ENCODE results near the gene TSPAN8.
"Not testable (repeated sequence)": the region's sequence is repeated elsewhere in the genome, so short reads cannot be mapped to it uniquely, and the experiment has no call there.

TSPAN8 gene

DNA sequence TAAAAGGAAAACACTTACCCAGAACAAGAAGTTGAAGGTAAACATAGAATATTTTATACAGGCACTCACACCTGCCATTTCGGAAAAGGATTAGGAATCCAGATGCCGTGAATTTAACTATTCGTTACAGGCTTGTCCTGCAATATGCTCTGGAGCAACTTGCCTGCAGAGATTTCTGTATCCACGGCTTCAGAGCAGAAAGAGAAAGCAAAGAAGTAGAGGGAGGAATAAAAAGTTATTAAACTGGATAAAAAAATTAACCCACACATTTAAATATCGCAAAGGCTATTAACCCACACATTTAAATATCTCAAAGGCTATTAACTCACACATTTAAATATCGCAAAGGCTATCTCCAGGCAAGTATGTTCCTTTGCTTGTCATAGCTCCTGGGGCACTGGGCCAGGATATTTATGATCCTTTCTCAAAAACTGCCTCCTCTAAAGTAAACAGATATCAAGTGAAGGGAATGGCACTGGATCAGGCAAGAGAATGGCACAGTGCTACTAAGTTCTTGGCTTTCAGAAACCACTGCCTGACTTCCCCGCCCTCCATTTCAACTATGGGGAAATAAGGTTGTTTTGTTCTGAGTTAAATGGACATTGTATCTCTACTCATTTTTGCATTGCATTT, at the start of gene TSPAN8:
Gene TSPAN8, minus strand, starts transcription at position 399 of the 633 bp plus-strand sequence. Its CDS starts 321 bp downstream, at position 78.
- no peak for DNase-seq (ENCODE audit: low spot score)
- no peak for FAIRE-seq

DNA sequence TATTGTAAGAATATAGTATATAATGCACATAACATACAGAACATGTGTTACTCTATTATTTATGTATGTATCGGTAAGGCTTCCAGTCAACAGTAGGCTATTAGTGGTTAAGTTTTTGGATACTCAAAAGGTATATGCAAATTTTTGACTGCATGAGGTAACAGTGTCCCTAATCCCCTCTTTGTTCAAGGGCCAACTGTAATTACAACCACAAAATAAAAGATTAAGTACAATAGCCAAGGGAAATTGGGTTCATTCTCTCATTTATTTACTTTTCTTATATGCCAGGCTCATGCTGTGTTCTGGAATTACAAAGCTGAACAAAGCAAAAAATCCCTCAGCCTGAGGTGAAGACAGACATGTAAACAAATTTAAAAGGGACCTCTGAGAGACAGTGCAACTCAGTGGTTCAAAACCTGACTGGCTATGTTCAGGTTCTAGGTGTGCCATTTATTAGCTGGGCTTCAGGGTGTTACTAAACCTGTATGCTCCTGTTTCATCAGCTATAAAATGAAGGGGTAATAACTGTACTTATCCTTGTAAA, 43.4 kb upstream of the TSPAN8 start:
- DNase-seq (ENCODE audit: low spot score) = no peak
- FAIRE-seq = no peak

DNA sequence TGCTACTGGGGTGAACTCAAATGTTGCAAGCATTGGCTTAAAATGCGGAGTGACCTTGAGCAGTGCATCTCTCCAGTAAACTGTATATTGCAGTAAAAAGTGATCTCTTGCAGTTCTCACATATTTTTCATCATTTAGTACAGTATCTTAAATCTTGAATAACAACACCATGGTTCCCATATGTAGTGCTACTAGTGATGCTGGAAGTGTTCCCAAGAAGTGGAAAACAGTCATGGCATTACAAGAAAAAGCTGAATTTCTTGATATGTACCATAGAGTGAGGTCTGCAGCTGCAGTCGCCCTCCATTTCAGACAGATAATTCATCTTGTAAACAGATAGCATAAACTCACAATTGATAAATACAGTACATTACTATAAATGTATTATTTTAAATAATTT, 42.9 kb upstream of the TSPAN8 start:
- DNase-seq (ENCODE audit: low spot score) = no peak
- no peak for FAIRE-seq

DNA sequence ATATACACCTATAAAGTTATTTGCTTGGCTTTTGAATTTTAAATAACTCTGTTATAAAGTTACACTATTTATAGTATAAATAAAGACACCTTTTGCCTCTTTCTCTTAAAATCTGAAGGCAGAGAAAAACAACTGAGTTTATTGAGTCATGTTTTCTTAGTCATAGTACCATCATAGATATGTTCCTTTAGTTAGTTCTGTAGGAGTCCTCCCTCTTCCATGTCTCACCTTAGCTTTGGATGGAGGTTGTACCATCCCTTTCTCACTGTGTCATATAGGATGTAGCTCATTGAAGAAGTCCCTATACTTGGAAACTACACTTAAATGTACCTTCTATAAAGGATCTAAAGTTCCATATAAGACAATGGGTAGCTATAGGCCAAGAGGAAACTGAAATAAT, 39.7 kb upstream of the TSPAN8 start:
- no peak for DNase-seq (ENCODE audit: low spot score)
- no peak for FAIRE-seq

DNA sequence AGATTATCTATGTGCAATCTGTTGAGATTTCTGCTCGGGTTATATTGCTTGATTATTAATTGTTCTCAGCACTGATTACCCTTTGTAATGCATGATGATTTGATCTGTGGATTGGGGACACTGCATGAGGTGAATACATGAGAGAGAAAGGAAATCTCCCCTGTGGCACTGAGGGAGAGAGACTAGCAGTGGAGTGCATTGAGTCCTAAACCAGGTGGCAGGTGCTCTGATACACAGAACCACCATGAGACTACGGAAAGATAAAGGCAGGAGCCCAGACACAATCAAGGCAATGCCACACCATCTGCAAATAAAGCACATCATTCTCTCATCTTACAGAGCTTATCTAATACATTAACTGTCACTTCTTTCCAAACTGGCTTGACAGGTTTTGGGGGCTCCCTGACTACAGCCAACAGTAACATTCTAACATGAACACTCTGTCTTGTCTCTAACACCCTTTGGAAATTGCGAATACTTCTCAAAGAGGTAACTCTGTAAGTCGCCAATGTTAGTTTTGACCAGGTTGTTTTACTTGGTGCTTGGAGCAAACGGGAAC, 37.6 kb upstream of the TSPAN8 start:
- DNase-seq (ENCODE audit: low spot score) = no peak
- no peak for FAIRE-seq

DNA sequence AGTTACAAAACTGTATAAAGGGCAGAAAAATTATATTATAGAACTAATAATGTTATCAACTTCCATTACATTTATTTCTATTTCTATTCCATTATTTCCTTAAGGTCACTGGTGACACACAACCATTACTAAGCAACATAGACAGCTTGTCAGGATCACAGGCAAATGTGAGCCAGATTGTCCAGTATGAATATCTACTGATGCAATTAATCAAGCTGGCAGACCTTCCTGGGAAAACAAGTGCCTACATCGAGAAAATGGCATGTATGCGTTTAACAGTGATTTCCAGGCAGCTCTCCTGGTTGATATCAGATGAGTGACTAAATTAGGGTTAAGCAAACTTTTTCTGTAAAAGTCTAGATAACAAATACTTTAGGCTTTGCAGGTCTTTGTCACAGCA, 36.9 kb upstream of the TSPAN8 start:
- DNase-seq (ENCODE audit: low spot score) (no peak), FAIRE-seq (no peak)

DNA sequence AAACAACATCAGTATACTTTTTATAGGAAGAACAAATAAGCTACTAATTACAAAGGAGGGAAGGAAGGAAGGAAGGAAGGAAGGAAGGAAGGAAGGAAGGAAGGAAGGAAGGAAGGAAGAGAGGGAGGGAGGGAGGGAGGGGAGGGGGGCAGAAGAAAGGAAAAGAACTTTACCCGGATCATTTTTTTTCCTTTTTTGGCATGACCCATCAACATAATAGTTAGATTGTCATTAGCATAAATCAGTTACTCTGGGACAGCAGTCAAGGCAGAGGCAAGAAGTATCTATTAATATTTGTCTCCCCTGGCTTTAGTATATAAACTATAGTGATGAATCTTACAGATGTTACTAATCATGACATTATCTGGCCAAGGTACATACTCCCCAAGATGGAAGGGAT, 35.2 kb upstream of the TSPAN8 start:
- FAIRE-seq = no peak

DNA sequence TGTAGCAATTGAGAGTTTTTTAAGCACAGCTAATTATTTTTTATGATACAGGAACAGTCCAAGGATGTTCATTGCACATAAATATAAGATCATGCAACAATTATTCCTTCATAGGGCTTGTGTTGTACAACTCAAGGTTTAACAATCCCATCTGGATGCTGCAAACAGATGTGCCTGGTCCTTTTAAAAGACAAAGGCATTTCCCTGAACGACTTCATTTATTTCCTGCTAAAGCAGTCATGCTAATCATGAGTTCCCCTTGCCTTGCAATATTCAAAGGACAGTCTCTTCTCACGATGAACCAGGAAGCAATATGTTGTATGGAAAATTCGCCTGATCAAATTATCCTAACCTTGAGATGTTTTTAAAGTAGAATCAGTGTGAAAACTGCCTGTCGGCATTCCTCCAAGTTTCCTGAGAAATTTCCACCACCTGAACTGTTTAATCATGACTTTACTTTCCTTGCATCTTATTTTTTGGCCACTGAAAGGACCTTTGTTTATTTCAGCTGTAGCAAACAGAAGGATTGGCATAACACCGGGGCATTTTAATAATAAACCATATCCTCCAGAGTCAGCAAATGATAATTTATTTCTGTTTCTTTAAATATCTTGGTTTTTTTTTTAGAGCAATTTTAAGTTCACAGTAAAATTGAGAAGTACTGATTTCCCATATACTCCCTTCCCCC, 33.9 kb upstream of the TSPAN8 start:
- no peak for DNase-seq (ENCODE audit: low spot score)
- no peak for FAIRE-seq

More for the DNA sequence above, 35.2 kb upstream of the TSPAN8 start:
- DNase-seq (ENCODE audit: low spot score) = no peak

DNA sequence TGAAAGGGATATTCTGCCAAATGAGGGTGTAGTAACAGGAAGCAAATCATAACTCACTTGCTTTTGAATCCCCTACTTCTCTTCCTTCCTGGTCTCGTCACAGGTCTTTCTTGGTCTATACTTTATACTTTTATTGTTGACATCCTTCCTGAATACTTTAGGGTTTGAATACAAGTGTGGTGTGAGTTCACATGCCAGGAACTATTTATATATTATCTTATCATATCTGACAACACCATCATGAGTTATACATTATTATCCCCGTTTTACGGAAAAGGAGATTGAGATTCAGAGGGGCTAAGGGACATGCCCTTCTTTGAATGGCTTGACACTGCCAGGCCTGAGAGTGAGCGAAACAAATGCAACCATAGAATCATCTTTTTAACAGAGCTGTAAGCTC, 33.0 kb upstream of the TSPAN8 start:
- DNase-seq (ENCODE audit: low spot score) (no peak), FAIRE-seq (no peak)

DNA sequence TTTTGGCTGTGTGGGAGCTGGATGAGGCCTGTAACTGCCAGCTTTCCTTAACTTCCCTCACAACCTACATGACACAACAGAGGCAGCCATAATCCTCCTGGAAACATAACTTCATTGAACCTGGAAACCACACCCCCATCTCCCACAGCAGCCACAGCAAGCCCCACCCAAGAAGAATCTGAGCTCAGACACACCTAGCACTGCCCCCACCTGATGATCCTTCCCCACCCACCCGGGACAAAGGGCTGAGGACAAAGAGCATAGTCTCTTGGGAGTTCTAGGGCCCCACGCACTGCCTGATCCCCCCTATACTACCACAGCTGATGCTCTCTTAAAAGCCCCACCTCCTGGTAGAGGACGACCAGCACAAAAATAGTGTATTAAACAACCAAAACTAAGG, 29.6 kb upstream of the TSPAN8 start:
- no peak for DNase-seq (ENCODE audit: low spot score)
- FAIRE-seq = no peak

DNA sequence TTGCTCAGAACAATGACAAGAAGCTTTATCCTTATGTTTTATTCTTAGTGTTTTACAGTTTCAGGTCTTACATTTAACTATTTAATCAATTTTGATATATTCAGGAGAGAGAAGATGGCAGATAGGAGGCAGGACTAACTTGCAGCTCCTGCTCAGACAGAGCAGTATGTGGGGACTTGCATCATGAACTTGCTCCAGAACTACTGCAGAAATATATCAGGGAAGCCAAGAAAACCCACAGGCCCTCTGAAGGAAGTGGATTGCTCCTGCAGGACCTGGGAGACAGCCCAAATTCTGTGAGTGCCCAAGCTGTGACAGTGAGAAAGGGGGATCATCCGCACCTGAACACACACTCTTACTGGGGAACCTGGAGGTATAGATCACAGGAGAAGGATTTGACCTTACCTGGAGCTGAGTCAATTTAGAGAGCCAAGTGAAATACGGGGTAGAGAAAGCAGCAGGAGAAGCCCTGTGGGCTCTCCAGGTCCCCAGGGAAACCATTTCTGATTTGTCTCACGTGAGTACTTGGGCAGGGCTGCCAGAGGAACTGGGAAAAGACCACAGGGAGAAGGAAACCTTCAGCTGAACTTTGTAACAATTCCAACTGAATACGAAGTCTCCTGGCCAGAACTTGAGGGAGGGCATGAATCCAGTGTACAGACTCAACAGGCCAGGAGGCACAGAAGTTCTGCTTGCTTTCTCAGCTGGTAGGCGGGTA, 28.9 kb upstream of the TSPAN8 start:
- no peak for DNase-seq (ENCODE audit: low spot score)
- FAIRE-seq = no peak

DNA sequence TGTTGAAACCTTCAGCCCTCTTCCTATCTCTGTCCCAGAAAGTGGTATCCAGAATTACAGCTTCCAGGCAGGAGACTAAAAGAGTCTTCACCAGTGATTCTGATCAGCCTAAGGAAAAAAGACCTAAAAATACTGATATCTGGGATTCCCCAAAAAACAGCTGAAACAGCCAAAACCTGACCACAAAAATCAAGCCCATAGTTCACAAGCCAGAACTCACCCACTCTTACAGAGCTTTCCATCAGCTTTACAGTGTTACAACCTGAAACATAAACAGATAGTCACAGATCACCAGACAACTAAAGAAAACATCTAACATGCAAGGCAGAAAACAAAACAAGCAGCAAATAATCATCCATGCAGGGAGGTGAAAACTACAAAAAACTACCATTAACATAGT, 26.0 kb upstream of the TSPAN8 start:
- DNase-seq (ENCODE audit: low spot score) (no peak), FAIRE-seq (no peak)

DNA sequence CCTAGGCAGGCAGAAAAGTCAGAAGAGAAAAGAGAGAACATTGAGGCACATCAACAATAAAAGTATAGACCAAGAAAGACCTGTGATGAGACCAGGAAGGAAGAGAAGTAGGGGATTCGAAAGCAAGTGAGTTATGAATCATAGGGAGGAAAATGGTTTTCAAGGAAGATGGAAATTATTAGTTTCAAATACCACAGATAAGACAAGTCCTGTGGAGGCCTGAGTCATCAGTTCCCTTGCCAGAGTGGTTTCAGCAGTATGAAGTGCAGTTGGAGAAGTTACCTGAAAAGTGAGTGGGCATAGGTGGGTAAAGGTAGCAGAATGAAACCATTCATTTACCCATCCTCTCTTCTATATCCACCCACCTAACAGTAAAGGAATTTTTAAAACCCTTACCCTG, 25.2 kb upstream of the TSPAN8 start:
- FAIRE-seq = no peak
- peak; percentile 33 for DNase-seq (ENCODE audit: low spot score)

DNA sequence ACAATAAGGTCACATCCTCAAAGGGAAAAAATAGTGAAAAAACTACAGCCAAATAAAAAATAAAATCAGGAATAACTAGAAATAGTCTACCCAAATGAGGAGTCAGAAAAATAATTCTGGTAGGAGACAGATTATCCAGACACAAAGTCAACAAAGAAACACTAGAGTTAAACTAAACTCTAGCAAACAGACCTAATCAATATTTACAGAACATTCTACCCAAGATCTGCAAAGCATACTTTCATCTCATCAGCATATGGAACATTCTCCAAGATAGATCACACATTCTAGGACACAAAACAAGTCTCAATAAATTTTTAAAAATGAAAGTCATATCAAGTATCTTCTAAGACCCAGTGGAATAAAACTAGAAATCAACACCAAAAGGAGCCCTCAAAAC, 20.4 kb upstream of the TSPAN8 start:
- DNase-seq (ENCODE audit: low spot score) (no peak), FAIRE-seq (no peak)

DNA sequence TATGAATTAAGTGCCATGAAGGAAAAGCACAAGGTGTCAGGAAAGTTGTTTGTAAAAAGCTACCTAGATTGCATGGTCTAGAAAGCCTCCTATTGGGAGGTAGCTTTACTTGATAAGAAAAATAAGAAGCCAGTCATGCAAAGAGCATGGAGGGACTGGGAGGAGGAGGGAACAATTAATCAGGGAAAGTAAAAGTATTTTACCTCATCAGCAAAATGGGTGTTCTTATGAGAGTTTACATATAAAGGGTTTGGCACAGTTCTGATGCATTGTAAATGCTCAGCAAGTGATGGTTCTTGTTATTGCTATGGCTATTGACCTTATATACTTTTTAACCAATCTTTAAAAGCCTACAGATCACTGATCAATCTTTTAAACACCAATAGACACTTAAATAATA, 17.0 kb upstream of the TSPAN8 start:
- no peak for FAIRE-seq

DNA sequence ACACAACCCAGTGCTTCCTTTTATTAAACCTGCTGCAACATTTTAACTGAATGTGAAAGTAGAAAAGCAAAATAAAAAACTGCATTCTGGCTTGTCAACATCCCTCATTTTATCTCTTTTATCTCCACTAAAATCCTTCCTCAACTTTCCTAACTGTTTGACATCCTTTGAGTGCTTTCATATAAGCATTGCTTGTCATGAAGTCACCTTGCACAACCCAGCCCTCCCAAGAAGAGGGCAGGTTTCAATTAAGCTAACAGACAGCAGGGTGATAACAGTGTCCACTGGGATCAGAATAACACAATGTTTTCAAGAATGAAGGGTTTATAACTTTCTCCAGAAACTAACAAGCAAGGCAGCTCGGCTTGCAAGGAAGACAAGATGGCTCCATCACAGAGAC, 16.3 kb upstream of the TSPAN8 start:
- no peak for FAIRE-seq
- DNase-seq (ENCODE audit: low spot score) = no peak

More for the DNA sequence above, 17.0 kb upstream of the TSPAN8 start:
- no peak for DNase-seq (ENCODE audit: low spot score)

DNA sequence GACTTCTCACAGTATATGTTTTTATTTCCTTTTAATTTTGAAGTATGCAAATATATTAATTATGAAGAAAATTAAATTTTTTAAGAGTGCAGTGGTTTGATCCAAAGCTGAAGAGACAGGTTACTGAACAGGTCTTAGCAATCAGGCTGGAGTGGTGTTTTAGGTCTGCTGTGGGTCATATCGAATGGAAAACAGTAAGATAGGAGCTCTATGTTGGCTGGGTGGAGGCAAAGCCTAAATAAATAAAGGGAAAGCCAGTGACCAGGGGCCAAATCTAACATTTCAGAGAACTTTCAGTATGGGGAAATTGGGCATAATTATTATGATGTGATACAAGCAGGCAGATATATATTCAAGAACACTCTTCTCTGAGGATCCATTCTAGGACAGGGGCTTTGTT, 12.7 kb upstream of the TSPAN8 start:
- FAIRE-seq (no peak), DNase-seq (ENCODE audit: low spot score) (no peak)

DNA sequence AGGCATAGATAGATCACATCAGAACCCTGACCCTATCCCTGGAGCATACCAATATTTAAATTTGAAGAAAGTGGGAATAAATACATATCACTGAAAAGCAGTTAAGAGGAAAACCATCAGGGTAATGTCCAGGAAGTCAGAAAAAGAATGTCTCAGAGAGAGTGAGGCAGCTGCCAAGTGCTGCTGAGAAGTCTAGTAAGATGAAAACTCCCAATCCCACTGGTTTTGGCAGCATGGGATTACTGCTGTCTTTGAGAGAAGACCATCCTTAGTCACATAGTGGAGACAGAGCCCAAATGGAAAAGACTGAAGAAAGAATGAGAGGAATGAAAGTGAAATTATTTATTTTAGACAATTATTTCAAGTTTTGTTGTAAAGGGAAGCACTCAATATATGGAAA, 11.5 kb upstream of the TSPAN8 start:
- no peak for FAIRE-seq
- DNase-seq (ENCODE audit: low spot score) = no peak

DNA sequence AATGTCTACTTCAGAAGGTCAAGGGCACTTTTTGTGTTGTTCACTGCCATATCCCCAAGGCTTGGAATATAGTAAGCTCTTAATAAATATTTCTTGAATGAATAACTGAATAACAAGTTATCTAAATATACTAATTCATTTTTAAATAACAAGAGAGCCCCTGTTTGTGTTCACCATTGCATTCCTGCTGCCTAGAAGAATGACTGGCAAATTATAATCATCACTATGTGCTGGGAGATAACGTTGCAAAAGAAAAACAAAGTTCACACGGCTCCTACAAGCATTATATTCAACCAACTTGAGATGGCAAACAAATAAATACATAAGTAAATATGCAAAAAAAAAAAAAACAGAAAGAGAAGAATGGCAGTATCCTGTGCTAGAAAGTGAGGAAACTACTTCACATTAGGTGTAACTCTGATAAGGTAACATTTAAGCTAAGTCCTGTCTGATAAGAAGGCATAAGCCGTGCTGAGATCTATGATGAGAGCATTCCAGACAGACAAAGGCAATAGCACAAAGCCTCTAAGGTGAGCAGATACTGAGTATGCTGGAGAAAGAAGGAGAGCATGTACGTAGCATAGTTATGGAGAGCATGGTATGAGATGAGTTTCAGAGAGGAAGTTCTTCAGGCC, 9.2 kb upstream of the TSPAN8 start:
- FAIRE-seq (no peak), DNase-seq (ENCODE audit: low spot score) (no peak)

DNA sequence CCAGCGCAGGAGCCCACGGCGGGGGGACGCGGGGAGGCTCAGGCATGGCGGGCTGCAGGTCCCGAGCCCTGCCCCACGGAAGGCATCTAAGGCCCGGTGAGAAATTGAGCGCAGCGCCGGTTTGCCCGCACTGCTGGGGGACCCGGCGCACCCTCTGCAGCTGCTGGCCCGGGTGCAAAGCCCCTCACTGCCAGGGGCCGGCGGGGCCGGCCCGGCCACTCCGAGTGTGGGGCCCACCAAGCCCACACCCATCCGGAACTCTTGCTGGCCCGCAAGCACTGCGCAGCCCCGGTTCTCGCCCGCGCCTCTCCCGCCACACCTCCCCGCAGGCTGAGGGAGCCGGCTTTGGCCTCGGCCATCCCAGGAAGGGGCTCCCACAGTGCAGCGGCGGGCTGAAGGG, 8.5 kb upstream of the TSPAN8 start:
- FAIRE-seq (no peak), DNase-seq (ENCODE audit: low spot score) (no peak)

DNA sequence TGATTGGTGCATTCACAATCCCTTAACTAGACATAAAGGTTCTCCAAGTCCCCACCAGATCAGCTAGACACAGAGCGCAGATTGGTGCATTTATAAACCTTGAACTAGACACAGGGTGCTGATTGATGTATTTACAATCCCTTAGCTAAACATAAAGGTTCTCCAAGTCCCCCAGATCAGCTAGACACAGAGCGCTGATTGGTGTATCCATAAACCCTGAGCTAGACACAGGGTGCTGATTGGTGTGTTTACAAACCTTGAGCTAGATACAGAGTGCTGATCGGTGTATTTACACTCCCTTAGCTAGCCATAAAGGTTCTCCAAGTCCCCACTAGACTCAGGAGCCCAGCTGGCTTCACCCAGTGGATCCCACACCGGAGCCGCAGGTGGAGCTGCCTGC, 8.0 kb upstream of the TSPAN8 start:
- not testable (repeated sequence) for FAIRE-seq; DNase-seq (ENCODE audit: low spot score)

All from urothelium cell line (cell line).